Testis (tissue), 3 donors: Measurements from ENCODE around the gene PC. TPM values are rescaled to one million over a fixed set of nuclear protein-coding genes. Genes with fewer than 3 reads are reported as not detected.
"Not testable (repeated sequence)": the region's sequence is repeated elsewhere in the genome, so short reads cannot be mapped to it uniquely, and the experiment has no call there.

ENCODE experiments used
- DNase-seq: peaks from one replicate; pipeline ENCODE4 v3.0.0-alpha.2; 2019
- H3K27ac ChIP-seq, 2 donors: fragments of 200-600 bp; sonication (generic); one replicate each; pipeline ENCODE4 v1.5.1; 2019
- H3K27me3 ChIP-seq: fragments of 200-600 bp; sonication (generic); one replicate; pipeline ENCODE4 v1.5.1; 2019
- H3K36me3 ChIP-seq: fragments of 200-600 bp; sonication (generic); one replicate; pipeline ENCODE4 v1.5.1; 2017; ENCODE audit warnings: low read depth; ENCODE audit errors: missing control alignments
- H3K4me1 ChIP-seq: fragments of 200-600 bp; sonication (generic); one replicate; pipeline ENCODE4 v1.5.1; 2019
- H3K4me3 ChIP-seq, 2 donors: fragments of 200-600 bp; sonication (generic); one replicate each; pipeline ENCODE4 v1.5.1; 2017 to 2019
- H3K9me3 ChIP-seq: fragments of 200-600 bp; sonication (generic); one replicate; pipeline ENCODE4 v1.5.1; 2017
- CTCF ChIP-seq, 3 experiments: fragments of 450-650 bp in 2 of 3; fragments of 200-600 bp in 1 of 3; sonication (generic) in 1 of 3; IDR thresholded peaks; one replicate each; pipeline ENCODE4 v1.5.1; 2016 to 2019; ENCODE audit warnings: antibody characterized with exemption in 3 of 3, mild to moderate bottlenecking in 2 of 3, moderate library complexity in 1 of 3
- POLR2A ChIP-seq: fragments of 450-650 bp; IDR thresholded peaks from one replicate; pipeline ENCODE4 v1.6.1; 2017; ENCODE audit warnings: antibody characterized with exemption, mild to moderate bottlenecking, moderate library complexity
- WGBS, 2 donors: methylation state at CpG; one replicate each; pipeline ENCODE4 v1.1.5; 2018; 5-methylcytosine and 5-hydroxymethylcytosine counted together
- intact Hi-C: fragments of 100-400 bp; cut with DNase I; formaldehyde crosslinking; loops from one replicate; pipeline ENCODE4 v1.15.1; 2023; ENCODE audit warnings: low total_unique reads
- polyA plus RNA-seq: library from polyadenylated mRNA; stranded (reverse); fragments of 350-450 nt; fragmentation: Illumina TruSeq; extraction: RNeasy Lipid Tissue Mini Kit (QIAGEN cat#74804); gene quantifications from one replicate; pipeline ENCODE4 v1.2.3, GENCODE V29; 2014; ENCODE audit warnings: low read depth, low replicate concordance; ENCODE audit not compliant: insufficient read depth
- total RNA-seq, 2 donors: library from RNA; depleted of rRNA; stranded (reverse); fragments of >200 nt; gene quantifications; one replicate each; pipeline ENCODE4 v1.2.3, GENCODE V29; 2016

Gene PC
- total and polyA plus RNA-seq, 3 donors from 2014 or later: 40.9 to 53.1 (median 46.0) TPM

- Histone ChIP-seq H3K9me3 (no peaks in the 10 kb centered on the region), H3K27me3 (no peaks in the 10 kb centered on the region), H3K4me3 (no peak overlapping the region), H3K36me3 (no peaks in the 10 kb centered on the region), H3K27ac (no peak overlapping the region), H3K4me1 (peaks cover 9% of the 10 kb centered on the region)
- TF ChIP-seq POLR2A: no peak
- no peak for TF ChIP-seq CTCF (IDR thresholded peaks at IDR 0.05)
- WGBS, 2 donors: 39 to 48% methylated on average over 8 of the region's 8 CpGs
- intact Hi-C loops: no loop called here
- peak; percentile 19 for DNase-seq
These were observed 38.6 kb upstream of the PC start for GRCh38 chr11:66996609-66997273.

GRCh38 chr11:66992041-66992440 is 33.9 kb upstream of the PC start:
- TF ChIP-seq CTCF (IDR thresholded peaks at IDR 0.05) (no peak), POLR2A (no peak)
- intact Hi-C loops: no loop called here
- WGBS, 2 donors: 69 to 80% methylated on average over 2 of the region's 2 CpGs
- no peak overlapping the region for H3K4me3 ChIP-seq
- no peak overlapping the region for H3K27ac ChIP-seq
- H3K9me3 ChIP-seq: no peaks in the 10 kb centered on the region
- DNase-seq: no peak
- H3K27me3 ChIP-seq: no peaks in the 10 kb centered on the region
- H3K4me1 ChIP-seq: peaks cover 8% of the 10 kb centered on the region
- no peaks in the 10 kb centered on the region for H3K36me3 ChIP-seq

- intact Hi-C loops, H3K27me3 ChIP-seq, H3K4me1 ChIP-seq, H3K4me3 ChIP-seq, H3K36me3 ChIP-seq, H3K27ac ChIP-seq, H3K9me3 ChIP-seq: not testable (repeated sequence)
- 50 to 66% methylated on average over 8 to 9 of the region's 9 CpGs for WGBS, 2 donors
- peak; percentile 30 for DNase-seq
These were observed 31.2 kb upstream of the PC start for GRCh38 chr11:66989360-66989759.

GRCh38 chr11:66988741-66989140 is 30.6 kb upstream of the PC start:
- H3K9me3 ChIP-seq, DNase-seq, H3K27ac ChIP-seq, H3K4me3 ChIP-seq, intact Hi-C loops, H3K36me3 ChIP-seq, H3K4me1 ChIP-seq, H3K27me3 ChIP-seq: not testable (repeated sequence)
- 90% methylated on average over 23 of the region's 28 CpGs; no CpG with 5 or more reads in 1 of the 2 donors for WGBS, 2 donors

DNA sequence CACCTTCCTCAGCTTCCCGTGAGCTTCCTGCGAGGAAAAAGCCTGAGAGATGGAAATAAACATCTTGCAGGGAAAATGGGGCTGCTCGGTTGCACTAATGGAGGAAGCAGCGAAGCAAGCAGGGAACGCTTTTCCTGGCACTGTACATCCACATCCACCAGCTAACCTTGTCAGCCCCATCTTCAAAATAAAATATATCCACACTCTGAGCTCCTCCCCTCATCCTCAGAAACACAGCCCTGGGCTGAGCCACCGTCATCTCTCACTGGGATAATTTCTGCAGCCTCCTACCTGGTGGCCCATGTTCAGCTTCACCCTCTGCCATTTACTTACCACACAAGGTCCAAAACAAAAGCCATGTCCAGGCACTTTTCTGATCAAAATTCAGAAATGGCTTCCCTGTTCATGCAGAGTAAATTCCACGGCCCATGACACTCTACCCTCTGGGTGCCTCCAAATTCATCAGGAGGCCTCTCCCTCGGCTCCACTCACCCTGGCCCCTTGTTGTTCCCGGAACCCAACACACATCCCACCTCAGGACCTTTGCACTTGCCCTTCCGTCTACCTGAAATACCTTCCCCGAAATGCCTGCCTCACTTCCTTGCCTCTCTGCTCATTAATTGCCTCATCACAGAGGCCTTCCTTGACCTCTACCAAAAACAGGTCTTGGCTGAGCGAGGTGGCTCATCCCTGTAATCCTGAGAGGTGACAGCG is 29.9 kb upstream of the PC start:
- no peaks in the 10 kb centered on the region for H3K9me3 ChIP-seq
- no peak for DNase-seq
- no peak for TF ChIP-seq POLR2A
- TF ChIP-seq CTCF (IDR thresholded peaks at IDR 0.05): no peak
- H3K4me3 ChIP-seq: no peak overlapping the region
- H3K27me3 ChIP-seq: no peaks in the 10 kb centered on the region
- no peak overlapping the region for H3K27ac ChIP-seq
- WGBS, 2 donors: 72 to 85% methylated on average over 11 to 13 of the region's 13 CpGs
- intact Hi-C loops: no loop called here
- no peaks in the 10 kb centered on the region for H3K4me1 ChIP-seq
- no peaks in the 10 kb centered on the region for H3K36me3 ChIP-seq
